Measurements from ENCODE around the gene HECTD2.
"Not testable (repeated sequence)": the region's sequence is repeated elsewhere in the genome, so short reads cannot be mapped to it uniquely, and the experiment has no call there.

The HECTD2 gene

DNA sequence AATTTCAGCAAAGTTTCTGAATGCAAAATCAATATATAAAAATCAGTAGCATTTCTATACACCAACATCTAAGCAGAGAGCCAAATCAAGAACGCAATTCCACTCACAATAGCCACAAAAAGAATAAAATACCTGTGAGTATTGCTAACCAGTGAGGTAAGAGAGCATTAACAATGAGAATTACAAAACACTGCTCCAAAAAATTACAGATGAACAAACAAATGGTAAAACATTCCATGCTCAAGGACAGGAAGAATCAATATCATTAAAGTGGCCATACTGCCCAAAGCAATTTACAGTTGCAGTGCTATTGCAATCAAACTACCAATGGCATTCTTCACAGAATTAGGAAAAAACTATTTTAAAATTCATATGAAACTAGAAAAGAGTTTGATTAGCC lies 61.5 kb downstream of the HECTD2 start:
- no peak for DNase-seq (ENCODE audit: low read depth in 1 of 2, low spot score in 1 of 2)

DNA sequence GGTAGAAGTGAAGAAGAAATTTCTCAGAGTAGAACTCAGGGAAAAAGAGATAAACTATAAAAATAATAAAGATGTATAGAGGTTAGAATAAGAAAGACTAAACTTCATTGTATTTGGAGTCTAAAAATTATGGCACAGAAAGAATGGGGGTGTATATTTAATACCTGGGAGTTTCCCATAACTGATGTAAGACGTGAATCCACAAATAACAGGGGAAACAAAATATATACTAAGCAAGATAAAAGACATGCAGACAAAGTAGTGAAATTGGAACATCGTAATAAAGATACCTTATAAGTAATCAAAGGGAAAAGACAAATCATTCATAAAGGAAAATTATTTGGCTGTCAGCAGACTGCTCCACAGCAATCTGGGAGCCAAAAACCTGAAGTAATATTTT lies 62.8 kb downstream of the HECTD2 start:
- no peak for DNase-seq (ENCODE audit: low read depth in 1 of 2, low spot score in 1 of 2)

DNA sequence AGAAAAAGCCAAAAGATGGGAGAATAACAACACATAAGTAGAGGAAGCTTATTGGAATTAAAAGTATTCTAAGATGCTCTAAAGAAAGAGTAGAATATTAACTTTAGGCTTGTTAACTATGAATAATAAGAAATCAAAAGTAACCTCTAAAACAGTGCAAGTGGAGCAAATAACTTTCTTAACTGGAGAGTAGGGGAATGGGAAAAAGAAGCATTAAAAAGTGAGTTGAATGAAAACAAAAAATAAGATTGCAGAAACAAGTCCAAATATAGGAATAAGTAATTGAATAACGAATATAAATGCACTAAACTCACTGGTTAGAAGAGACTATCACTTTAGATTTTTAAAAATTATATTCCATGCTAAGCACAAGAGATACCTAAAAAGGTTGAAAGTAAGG lies 63.9 kb downstream of the HECTD2 start:
- DNase-seq (ENCODE audit: low read depth in 1 of 2, low spot score in 1 of 2): no peak

DNA sequence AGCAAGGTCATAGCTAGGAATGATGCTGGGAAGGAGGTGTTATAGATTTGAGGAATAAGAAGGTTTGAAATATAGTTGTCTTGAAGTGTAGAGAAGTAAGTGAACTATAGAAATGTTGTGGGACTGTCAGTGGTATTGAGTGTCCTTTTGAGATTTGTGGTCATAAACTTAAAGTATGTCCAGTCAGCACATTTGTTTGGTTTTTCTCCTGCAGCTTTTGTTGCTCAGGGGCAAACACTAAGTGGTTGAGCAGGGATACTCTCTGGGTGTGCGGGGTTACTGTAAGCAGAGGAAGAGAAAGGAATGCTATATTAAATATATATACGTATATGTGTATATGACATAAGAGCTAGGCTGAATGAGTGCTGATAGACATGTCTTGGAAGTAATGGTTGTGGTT lies 67.1 kb downstream of the HECTD2 start:
- DNase-seq (ENCODE audit: low read depth in 1 of 2, low spot score in 1 of 2): no peak

DNA sequence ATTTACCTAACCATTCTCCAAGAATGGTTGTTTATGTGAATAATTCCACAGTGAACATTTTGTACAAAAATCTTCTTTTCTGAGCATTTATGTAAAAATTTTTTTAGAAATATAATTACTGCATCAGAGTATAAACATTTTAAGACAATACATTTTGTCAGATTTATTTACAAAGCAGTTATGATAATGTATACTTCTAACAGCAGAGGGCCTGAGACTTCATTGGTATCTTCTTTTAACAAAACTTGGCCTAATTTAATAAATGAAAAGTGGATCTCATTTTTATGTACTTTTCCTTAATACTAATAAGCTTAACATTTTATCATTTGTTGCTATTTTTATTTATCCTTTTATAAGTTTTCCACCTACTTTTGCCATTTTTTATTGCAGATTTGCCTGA lies 69.4 kb downstream of the HECTD2 start:
- no peak for DNase-seq (ENCODE audit: low read depth in 1 of 2, low spot score in 1 of 2)

DNA sequence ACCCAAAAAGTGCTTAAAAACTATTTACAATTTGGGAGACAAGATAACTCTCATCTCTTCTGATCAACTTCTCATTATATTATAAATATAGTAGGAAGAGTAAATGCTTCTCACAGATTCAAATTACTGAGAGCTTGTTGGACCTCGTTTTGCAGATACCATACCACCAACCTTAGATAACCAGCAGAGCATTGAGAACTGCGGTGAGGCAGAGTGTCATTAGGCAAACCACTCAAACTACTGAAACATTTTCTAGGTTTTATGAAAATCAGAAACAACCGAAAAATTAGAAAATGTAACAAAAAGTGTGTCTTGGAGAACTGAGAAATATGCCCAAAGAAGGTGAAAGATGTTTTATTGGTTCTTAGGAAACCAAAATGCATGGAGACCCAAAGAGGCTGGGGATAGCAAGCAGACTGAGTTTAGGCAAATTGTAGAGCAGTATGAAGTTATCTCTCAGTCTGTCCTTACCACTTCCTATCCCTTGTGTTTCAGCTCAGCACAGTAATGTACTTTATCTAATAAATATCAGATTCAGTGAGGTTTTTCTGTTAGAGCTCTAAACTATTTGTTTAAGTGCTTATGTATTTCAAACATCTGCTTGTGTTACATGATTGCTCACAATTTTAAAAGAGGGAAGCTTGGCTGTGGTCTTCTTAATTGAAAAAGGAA lies 77.9 kb downstream of the HECTD2 start:
- DNase-seq (ENCODE audit: low read depth in 1 of 2, low spot score in 1 of 2): no peak

DNA sequence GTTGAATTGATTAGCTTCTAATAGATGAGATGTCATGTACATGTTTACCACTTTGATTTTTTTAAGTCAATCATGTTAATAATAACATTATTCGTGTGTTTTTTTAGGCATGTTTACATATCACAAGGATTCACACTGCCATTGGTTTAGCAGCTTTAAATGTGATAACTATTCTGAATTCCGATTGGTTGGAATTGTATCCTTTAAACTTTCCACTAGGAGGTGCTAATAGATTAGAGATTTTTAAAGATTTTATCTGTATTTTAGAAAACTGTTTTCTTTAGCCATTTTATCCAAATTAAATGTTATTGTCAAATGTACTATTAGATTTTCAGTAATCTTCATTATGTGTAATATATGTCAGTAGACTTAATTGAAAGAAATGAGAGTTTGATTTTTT lies 83.2 kb downstream of the HECTD2 start:
- no peak for DNase-seq (ENCODE audit: low read depth in 1 of 2, low spot score in 1 of 2)

DNA sequence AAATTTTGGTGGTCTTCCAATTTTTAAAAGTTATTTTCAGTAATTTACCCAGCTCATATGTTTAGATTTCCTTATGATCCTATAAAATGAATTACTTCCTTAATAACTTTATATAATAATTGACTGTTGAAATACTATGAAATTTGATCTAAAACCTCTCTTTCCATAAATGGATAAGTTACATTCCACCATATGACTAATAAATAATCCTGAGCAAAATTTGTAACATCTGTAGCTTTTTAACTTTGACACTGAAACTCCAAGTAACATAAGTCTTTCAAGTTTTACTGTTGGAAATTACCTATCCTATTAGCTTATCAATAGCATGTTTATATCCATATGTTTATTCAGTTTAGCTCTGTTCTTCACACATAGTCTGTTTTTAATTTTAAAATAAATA lies 85.3 kb downstream of the HECTD2 start:
- no peak for DNase-seq (ENCODE audit: low read depth in 1 of 2, low spot score in 1 of 2)

DNA sequence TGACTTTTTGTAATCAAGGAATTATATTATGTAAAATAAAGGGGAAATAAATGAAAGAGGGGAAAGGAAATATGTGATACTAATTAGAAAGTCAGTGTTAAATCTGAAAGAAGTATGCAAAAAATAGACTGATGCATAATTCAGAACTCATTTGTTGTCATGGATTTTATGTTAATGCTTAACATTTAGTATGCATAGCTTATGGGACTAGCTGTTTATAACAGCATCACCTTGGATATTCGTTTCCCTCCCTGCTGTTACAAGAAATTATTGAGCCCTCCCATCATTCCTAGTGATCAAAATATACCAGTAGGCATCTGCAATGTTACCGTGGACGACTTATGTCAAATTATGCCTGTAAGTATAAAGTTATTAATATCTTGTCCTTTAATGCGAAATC lies 85.9 kb downstream of the HECTD2 start:
- DNase-seq (ENCODE audit: low read depth in 1 of 2, low spot score in 1 of 2): no peak

DNA sequence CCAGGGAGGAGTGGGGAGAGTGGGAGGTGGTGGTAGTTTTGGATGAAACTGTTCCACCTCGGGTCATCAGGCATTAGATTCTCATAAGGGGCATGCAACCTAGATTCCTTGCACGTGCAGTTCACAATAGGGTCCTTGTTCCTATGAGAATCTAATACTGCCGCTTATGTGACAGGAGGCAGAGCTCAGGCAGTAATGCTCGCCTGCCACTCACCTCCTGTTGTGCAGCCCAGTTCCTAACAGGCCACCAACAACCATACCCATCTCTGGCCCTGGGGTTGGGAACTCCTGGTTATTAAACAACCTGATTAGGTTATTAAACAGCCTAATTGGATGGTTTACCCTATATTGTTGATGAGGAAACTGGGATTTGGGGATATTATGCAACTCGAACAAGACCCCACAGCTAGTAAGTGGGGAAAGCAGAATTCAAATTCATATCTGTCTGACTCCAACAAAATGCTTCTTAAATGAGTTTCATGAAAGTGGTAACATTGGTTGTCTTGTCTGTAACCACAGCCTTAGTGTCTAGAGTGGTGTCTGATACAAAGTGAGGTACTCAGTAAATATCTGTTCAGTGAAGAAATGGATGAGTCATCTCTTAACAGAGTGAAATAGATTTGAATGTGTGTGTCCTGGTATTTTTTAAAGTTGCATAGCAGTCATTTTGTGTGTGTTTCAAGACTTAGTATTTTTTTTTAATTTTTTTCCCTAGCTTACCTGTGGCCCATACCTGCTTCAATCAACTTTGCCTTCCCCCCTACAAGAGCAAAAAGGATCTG lies 101.6 kb downstream of the HECTD2 start:
- DNase-seq (ENCODE audit: low read depth in 1 of 2, low spot score in 1 of 2): no peak

DNA sequence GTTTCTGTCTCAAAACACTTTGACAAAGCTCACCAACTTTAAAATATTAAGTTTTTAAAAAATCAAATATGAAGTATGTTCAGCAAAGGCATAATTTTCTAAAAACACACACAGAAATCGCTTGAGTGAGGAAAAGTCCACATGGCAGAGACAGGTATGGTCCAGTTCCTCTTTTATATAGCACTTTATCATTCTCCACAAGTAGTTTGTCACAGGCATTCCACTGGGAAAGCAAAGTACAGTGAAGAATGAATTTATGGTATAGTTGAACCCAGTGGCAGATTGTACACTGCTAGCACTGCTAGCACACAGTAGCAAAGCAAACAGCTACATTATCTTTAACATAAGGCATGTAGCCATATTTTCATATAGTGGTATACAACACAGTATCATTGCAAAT lies 102.3 kb downstream of the HECTD2 start:
- DNase-seq (ENCODE audit: low read depth in 1 of 2, low spot score in 1 of 2): no peak

DNA sequence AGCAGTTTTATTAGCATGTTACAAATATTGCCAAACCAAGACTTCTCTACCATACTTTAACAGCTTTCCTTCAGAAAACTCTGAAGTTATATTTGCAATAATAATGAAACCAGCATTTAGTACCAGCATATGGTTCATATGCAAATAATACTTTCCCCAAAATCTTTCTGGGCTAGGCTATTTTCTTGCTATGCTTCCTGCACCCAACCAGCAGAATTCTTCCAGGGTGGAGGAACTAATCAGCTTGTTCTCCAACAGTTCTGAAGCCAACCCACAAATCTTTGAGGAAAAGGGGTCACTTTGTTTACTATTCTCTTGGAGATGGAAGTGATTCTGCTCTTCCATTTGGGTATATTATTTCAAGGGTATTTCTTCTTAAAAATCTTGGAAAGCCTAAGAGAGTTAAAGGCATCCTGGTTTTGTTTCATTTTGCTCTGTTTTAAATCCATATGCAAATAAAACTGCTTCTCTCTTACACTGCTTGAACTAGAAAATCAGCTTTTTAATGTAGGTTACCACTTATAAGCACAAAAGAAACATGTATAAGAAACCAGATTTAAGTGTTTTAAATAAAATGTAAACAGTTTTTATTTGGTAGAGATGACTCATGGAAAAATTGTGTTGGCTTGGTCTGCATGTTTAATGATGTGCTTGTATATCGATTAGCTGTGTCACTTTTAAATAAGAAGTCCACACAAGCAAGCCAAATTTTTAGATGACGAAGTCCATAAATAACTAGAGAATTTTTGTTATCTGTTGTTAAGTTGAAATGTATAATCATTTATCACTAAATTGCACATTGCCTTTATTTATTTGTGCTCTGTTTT lies 103.7 kb downstream of the HECTD2 start:
- no peak for DNase-seq (ENCODE audit: low read depth in 1 of 2, low spot score in 1 of 2)

DNA sequence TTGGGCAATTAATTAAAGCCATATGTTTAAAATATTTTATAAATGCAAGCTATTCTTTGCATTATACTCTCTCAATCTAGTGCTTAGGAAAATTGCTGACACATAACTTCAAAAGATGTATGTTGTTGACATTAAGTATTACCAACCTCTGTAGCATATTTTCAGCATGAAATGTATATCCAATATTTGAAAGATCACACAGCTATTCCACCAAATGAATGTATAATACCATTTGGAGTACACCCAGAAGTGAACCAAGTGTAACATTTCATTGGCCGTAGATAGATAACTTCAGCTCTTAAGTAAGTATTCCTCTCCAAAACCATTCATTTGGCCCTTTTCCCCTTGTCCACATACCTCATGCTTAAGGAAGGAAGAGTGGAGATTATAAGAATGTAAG lies 104.6 kb downstream of the HECTD2 start:
- no peak for DNase-seq (ENCODE audit: low read depth in 1 of 2, low spot score in 1 of 2)

DNA sequence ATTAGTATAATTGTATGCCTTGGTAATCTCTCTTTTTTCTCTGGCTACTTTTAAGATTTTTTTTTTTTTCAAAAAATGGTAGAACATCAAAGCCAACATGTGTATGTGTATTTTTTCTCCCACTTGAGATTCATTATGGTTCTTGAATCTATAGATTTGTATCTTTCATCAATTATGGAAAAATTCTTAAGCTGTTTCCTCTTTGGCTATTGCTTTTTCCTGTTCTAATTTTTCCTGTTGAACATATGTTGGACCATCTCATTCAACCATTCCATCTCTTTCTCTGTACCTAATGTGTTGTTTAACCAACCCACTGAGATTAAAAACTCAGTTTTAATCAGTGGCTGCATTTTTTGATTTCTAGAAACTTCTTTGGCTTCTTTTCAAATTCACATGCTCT lies 107.2 kb downstream of the HECTD2 start:
- DNase-seq (ENCODE audit: low read depth in 1 of 2, low spot score in 1 of 2): no peak

DNA sequence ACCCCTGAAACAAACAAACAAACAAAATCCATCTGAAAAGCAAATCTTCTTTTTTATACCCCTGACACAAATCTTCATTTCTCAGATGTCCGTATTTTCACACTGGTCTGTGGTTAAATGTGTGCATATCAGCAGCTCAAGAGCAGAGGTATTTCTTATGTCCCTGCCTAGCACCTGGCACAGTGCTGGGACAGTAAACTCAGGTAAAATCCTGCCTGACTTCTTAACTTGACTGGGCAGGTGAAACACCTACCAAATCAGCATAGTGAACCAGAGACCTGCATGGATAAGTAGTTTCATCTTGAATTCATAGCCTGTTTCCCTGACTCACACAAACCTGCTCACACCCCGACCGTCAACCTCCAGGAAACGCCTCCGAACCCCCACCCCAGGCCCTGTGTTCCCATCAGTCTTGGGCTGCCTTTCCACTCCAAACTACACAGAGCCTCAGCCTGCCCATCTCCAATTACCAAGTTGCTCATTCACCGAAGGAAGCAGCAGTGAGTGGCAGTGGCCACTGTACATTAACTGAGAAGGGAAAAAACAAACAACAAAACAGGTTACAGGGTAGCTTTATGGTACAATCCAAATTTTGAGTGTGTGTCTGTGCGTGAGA lies 109.9 kb downstream of the HECTD2 start:
- DNase-seq (ENCODE audit: low read depth in 1 of 2, low spot score in 1 of 2): no peak

DNA sequence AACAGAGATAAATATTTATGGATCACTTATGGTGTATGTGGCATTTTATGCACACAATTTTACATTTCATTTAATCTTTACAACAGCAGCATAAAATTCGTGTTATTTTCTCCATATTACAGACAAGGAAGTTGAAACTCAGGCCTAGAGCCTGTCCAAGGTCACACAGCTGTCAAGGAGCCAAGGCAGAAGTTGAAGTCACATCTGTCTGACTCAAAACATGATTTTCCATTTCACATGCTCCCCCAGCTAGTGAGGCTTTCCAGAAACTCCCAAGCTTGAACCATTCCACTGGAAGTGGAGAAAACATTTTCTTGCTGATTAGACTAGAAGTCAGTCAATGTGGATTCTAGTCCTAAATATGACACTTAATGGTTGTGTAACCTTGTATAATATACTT lies 110.5 kb downstream of the HECTD2 start:
- no peak for DNase-seq (ENCODE audit: low read depth in 1 of 2, low spot score in 1 of 2)

DNA sequence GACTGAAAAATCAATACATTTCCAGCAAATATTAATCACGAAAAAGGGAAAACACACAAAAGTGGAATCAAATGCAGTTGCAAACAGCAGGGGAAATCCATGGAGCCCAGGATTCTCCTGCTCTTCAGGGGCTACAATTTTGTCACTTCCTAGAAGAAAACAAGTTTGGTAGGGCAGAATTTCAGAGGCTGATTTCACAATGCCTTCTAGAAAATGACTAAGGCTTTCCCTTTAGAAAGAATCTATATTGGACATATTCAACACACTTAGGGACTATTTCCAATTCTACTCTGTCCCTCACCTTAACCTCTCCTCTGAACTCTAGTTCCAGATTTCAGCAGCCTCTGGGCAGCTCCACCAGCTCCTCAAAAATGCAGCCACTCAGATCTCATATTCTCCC lies 111.3 kb downstream of the HECTD2 start:
- DNase-seq (ENCODE audit: low read depth in 1 of 2, low spot score in 1 of 2): no peak

DNA sequence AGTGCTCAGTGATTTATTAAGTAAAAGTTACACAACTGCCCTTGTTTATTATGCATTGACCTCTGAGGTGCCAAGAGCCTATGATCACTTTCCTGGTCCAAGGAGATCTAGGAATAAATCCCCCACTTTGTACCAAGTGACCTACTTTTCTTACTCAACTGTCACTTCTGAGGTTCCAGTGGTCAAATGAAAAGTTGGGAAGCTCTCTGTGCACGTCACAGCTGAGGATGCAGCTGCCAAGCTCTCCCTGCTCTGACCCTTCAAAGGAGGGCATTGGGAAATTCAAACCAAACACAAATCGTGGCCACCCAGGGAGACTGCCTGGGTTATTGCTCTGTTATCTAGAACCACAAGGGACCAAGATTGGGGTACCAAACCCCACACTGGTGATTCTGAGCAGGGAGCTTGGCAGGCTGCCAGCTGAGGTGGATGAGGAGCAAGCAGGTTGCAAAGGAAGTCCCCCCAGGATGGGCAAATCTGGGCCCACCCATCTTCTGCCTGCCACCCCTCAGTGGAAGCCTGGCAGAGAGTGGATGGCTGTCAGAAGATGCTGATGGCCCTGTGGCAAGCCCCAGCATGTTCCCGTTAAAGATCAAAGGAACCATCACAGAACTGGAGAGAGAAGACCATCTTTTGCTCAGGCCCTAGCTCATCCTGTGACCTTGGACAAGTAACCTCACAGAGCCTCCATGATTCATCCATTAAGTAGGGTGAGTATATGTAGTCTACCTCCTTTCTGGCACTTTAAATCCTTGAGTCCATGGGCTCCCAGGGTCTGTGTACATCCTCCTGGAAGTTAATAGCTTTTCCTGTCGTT lies 116.0 kb downstream of the HECTD2 start:
- DNase-seq (ENCODE audit: low read depth in 1 of 2, low spot score in 1 of 2): no peak

DNA sequence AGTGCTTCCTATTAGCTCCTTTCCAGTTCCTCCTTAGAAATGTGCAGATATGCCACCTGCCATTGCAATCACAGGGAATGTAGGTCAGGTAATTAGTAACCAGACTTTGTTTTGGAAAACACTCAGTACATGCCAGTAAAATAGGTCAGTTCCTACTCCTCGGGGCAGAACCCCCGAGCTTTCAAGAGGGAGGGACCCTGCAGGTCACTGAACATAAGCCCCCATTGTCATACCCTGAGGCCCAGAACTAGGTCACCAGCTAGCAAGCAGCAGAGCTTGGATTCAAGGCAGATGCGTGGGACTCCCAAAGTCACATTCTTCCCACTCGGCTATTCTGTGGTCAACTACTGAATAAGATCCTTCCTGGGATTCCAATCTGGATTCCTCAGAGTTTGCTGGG lies 117.9 kb downstream of the HECTD2 start:
- DNase-seq (ENCODE audit: low read depth in 1 of 2, low spot score in 1 of 2): no peak

DNA sequence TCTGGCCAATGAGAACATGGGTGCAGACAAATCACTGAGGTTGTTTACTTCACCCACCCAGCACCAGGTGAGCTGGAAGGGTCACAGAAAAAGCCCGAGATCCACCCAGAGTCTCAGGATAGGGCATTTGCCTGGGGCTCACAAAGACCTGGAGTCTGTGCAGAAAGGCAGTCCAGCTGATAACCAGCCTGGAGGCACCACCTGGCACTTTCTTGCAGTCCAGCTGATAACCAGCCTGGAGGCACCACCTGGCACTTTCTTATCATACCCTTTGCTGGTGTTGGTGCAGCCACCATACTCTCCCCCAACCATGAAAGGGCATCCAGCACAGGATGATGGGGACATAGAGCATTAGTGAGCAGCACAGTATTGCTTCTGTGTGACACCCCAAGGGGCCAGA lies 118.6 kb downstream of the HECTD2 start:
- no peak for DNase-seq (ENCODE audit: low read depth in 1 of 2, low spot score in 1 of 2)

DNA sequence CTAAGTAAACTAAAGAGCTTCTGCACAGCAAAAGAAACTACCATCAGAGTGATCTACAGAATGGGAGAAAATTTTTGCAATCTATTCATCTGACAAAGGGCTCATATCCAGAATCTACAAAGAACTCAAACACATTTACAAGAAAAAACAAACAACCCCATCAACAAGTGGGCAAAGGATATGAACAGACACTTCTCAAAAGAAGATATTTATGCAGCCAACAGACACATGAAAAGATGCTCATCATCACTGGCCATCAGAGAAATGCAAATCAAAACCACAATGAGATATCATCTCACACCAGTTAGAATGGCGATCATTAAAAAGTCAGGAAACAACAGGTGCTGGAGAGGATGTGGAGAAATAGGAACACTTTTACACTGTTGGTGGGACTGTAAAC lies 124.6 kb downstream of the HECTD2 start:
- not testable (repeated sequence) for DNase-seq (ENCODE audit: low read depth in 1 of 2, low spot score in 1 of 2)

Measured in activated T-helper 1 cell treated with anti-CD3 and anti-CD28 coated beads, Interleukin-2, amount 50 U/mL, for 16 hours (primary cell).